GM19035 (cell line): Measurements from ENCODE around the gene IMMP1L.
"Not testable (repeated sequence)": the region's sequence is repeated elsewhere in the genome, so short reads cannot be mapped to it uniquely, and the experiment has no call there.

Experiments used
- ATAC-seq: cut with Tn5 transposase; IDR thresholded peaks from one replicate; pipeline ENCODE4 v1.9.1; 2021; ENCODE audit not compliant: unreplicated experiment

Gene IMMP1L, protein sequence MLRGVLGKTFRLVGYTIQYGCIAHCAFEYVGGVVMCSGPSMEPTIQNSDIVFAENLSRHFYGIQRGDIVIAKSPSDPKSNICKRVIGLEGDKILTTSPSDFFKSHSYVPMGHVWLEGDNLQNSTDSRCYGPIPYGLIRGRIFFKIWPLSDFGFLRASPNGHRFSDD

DNA sequence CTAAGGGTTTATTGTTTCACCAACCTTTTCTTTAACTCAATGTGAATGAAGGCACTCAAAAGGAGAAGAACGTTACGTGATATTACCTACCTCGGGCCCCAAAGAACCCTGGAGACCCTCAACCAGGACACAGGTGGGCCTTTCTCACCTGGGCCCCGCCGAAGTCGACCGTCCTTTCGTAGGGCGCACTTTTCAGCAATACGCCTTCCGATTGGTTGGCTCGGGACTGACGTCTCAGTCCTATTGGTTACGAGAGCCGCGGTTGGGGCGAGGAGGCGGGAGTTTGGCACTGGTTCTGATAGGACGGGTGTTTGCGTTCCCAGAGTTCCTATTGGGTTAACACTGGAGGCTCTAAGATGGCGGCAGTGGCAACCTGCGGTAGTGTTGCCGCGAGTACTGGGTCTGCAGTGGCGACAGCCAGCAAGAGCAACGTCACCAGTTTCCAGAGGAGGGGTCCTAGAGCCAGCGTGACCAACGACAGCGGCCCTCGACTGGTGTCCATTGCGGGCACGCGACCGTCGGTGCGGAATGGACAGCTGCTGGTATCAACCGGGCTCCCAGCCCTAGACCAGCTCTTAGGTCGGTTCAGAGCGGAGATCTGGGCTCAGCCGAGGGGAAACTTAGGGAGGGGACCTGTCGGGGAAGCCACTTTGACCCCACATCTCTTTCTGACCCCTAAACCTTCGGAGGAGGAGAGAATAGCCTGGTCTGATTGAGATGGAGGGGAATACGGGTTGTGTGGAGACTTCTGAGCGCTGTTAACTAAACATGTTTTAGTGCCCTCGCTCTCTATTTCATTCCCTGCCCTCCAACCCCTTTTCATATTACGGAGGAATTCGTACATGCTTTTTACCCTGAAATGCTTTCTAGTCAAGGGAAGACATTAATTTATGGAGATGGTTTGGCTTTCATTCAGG lies at the start of gene IMMP1L, which contains the start of gene ELP4:
Gene IMMP1L (minus strand): TSS at position 194 of the 917 bp plus-strand sequence. CDS start 46,346 bp downstream, outside the sequence.
Gene ELP4 (plus strand): TSS at position 339 of the 917 bp plus-strand sequence. CDS start 18 bp downstream, at position 357.
- peak; percentile 100 for ATAC-seq

DNA sequence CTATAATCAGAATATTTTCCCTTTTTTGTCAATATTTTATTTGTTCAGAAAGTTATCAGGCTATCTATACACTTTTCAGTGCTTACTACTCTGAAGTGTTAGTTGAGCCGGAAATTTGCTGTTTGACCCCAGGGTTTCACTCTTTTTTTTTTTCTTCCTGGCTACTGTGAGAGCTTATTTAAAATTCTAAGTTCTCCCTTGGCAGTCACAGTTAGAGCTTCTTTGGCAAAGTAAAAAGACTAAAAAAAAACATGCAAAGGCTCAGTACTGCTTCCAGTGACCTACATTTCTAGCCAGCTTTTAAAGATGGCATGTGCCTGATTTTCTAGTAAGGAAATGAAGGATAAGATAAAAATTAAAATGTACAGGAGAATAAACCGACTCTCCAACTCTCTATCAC lies 48.6 kb upstream of the IMMP1L start:
- ATAC-seq: no peak

DNA sequence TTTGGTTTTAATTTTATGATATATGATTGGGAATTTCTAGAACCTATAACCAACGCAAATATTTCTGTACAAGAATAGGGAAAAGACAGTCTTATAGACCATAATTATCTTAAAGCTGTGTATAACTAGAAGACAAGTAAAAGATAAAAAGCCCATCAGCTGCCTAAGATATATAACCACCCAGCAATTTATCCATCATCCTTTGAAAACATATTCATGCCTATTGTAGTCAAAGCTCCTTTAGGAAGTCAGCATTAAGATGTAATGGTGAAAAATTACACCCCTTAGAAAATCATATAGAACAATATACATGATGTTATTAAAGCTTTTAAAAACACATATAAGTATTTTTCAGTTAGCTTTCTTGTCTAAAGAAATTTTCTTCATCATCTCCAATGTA lies 46.5 kb upstream of the IMMP1L start:
- no peak for ATAC-seq

DNA sequence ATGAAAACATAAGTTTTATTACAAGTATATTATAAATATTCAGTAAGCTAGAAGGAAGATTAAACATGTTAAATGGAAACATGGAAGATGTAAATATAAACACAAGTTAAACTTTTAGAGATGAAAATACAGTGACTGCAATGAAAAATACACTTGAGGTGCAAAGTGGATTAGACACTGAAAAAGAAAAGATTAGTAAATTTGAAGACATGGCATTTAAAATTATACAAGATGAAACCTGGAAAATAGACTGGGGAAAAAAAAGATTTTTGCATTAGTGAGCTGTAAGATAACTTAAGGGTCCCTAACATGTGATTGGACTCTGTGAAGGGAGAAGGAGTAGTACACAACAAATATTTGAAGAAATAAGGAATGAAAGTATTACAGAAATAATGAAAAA lies 33.4 kb upstream of the IMMP1L start:
- ATAC-seq: no peak

DNA sequence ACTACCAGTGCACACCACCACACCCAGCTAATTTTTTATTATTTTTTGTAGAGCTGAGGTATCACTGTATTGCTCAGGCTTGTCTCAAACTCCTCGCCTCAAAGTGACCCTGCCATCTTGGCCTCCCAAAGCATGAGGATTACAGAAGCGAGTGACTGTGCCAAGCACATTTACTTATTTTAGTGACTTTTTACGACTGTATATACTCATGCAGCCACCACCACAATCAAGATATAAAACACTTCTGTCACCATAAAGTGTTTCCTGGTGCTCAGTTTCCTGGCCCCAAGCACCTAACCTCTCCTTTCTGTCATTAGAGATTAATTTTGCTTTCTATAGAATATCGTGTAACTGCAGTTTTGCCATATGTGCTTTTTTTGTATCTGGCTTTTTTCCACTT lies 26.1 kb upstream of the IMMP1L start:
- no peak for ATAC-seq

DNA sequence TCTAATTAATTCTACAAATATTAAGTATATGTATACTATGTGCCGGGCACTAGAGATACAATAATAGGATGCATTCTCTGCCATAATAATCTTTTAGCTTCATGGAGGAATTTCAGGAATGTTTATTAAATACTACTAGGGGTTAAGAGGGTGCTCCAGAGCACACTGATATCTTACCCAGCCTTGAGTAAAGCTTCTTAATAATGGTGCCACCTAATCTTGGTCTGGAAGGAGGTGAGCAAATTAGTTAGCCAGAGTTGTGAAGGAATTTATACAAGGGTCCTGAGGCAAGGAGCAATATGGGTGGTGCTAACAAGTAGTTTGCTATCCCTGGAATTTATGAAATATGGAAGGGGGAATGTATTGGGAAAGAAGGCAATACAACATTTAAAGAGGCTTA lies 21.9 kb upstream of the IMMP1L start:
- ATAC-seq: no peak

DNA sequence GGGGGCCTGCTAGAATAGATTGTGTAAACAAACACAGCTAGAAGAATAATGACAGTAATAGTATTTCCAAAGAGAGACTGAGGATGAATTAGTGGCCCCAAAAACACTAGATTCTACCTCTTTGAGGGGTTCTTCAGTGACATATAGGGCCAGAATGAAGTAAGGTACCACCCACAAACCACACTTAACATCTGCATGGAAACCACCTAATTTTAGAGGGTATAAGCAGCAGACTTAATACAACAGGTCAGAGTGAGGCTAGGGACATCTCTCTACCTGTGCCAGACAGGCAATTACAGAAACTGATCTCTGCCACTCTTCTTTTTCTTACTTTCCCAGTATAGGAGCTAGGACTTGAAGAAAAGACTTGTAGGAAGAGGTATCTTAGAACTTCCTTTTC lies 20.3 kb upstream of the IMMP1L start:
- no peak for ATAC-seq

DNA sequence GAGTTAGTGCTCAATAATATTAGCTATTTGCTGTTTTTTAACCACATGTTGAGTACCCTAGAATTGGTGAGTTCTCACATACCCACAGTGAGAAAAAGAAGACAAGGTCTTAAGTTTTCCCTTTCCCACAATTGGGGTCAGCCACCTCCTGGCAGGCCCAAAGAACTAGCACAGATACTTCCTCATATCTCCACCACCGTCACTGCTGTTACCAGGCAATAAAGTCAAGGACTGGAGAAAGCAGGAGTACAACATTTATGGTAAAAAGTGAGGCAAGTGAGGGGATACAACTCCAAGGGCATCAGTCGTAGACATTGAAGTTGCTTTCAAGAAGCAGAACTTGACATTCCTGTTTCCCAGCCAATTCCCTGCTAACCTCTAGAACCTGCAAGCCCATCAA lies 19.8 kb upstream of the IMMP1L start:
- no peak for ATAC-seq

DNA sequence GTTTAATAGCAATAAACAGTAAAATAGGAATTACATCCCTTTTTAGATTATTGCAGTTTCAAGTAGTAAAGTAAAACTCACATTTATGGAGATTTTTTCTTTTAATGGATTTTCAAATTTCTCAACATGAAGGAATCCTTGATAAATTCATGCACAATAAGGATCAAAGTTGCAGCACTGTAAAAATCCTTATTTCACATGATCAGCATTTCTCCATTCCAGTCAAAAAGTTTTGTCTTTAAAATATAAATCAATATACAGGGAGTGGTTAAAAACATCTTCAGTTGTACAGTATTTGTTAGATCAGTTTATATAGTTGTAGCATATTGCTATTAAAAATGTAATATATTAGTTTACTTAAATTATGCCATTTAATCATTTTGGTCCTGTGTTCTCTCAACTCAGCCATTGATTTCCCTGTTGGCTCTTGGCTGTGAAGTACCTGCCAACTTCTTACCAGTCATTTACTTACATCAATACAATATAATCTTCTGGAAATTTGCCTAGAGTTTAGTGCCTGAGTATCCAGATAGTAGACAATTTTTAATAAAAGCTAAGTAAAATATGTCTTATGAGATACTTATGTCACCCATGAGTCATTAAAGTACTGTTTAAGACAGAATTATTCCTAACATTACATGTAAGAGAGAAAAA lies 12.2 kb upstream of the IMMP1L start:
- no peak for ATAC-seq

DNA sequence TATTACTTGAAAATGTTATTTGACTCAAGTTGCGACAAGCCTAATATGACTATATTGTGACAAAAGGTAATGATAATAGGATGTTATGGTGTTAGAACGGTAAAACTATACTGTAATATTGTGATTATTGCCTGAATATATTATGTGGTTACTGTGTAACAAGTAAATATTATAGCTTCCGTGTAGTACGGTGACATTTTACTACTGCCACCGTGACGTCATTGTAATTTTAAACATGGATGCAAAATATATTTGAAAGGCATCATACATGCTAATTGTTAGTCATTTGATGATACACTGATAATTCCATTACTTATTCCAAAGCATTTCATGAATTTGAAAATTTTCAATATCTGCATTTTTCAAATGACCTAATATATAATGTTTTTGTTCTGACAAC lies 2.7 kb upstream of the IMMP1L start:
- ATAC-seq: no peak

DNA sequence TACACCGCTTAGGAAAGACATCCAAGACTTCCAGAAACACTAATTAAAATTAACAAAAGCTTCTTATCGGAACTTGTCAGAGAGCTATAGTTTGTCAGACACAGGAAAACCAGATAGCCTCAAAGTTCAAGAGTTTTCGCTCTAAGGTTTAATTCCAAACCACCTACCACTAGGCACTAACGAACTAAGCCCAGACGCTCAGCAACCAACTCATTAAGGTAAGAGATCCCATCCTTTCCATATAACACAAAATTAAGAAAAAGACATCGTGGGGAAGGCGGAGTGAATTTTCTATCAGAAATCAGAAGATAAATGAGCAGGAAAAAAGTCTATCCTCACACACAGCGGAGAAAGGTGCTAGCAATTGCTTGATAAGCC lies 382 bp downstream of the IMMP1L start:
- peak; percentile 11 for ATAC-seq

DNA sequence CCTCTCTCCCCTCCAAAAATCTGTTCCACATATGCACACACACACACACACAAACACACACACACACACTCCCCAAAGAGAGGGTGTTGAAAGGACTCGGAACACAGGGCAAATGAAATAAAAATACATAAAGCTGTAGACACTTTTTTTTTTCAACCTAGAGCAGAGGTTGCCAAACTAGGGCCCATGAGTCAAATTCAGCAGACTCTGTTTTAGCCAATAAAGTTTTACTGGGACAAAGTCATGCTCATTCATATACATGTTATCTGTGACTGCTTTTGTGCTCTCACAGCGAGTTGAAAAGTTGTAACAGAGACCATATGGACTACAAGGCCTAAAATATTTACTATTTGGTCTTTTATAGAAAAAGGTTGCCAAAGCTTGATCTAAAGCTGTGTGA lies 8.9 kb downstream of the IMMP1L start:
- no peak for ATAC-seq

DNA sequence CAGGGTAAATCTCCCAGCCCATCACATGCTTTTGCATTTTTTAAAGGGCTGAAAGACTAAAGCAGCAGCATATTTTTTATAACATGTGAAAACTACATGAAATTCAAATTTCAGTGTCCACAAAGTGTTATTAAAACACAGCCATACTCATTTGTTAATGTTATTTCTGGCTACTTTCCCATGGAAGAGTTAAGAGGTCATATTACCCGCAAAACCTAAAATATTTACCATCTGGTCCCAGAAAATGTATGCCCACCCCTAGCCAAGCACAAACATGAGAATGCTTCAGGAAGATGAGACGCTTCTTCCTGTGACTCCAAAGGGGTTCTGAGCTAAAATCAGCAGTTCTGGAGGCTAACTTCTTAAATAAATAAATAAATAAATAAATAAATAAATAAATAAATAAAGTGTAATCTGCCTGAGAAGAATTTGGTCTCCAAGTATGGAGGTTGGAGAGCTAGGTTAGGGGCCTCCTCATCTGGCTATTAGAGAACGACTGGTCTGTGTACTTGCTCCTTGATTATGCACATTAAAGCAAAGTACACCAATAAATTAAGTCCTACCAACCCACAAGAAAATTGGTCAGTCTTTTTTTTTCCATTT lies 9.7 kb downstream of the IMMP1L start:
- no peak for ATAC-seq

DNA sequence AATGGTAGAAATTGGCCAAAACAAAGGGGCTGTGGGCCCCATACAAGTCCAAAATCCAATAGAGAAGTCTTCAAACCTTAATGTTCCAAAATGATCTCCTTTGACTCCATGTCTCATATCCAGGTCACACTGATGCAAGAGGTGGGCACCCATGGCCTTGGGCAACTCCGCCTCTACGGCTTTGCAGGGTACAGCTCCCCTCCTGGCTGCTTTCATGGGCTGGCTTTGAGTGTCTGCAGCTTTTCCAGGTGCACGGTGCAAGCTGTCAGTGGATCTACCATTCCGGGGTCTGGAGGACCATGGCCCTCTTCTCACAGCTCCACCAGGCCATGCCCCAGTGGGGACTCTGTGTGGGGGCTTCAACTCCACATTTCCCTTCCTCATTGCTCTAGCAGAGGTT lies 15.7 kb downstream of the IMMP1L start:
- ATAC-seq: not testable (repeated sequence)

DNA sequence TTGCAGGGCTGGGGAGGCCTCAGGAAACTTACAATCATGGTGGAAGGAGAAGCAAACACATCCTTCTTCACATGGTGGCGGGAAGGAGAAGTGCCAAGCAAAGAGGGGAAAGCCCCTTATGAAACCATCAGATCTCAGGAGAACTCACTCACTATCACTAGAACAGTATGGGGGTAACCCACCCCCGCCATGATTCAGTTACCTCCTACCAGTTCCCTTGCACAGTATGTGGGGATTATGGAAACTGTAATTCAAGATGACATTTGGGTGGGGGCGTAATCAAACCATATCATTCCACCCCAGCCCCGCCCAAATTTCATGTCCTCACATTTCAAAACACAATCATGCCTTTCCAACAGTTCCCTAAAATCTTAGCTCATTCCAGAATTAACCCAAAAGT lies 16.2 kb downstream of the IMMP1L start:
- ATAC-seq: no peak

DNA sequence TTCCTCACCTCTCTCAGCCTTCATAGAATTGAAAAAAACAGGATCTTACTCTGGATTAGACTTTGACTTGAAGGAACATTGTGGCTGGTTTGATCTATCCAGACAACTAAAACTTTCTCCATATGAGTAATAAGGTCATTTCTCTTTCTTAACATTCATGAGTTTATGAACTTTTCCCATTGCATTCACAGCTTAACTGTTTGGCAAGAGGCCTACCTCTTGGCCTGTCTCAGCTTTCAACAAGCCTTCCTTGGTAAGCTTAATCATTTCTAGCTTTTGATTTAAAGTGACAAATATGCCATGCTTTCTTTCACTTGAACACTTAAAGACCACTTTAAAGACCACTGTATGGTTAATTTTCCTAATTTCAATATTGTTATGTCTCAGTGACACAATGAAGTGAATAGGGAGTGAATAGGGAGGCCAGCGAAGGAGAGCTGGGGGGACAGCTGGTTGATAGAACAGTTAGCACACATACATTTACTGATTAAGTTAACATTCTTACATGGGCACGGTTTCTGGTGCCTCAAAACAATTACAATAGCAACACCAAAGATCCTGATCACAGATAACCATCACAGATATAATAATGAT lies 17.0 kb downstream of the IMMP1L start:
- no peak for ATAC-seq

DNA sequence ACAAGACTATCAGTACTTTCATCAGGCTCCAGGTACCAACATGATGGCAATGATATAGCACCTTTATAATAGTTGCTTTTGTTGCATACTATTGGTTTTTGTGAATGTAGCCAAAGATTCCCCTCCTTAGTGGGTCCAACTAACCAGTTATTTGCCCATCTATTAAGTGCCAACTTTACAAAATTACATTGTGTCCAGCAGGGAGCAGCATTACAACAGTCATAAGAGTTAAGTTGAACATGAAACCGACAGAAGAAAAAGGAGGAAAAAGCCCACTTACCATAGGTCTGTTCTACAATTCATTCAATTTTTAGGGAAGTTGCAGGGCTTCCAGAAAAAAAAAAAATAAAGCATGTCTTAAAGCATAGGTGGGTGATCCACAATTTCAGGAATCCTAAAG lies 21.6 kb downstream of the IMMP1L start:
- ATAC-seq: peak; percentile 59

DNA sequence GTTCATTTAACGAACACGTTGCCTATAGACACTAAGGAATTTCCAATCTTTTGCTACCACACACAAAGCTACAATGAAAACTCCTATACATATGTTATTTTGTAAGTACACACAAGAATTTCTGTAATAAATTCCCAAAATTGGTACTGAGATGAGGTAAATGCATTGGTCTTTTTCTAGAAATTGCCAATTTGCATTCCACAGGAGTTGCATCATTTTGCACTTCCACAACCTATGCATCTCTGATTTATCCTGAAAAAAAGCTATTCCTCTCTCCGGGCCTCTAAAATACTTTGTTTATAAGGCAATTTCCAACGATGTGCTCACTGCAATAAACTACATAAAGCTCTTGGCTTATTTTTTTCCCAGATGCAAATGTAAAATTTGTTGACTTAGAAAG lies 24.9 kb downstream of the IMMP1L start:
- no peak for ATAC-seq

DNA sequence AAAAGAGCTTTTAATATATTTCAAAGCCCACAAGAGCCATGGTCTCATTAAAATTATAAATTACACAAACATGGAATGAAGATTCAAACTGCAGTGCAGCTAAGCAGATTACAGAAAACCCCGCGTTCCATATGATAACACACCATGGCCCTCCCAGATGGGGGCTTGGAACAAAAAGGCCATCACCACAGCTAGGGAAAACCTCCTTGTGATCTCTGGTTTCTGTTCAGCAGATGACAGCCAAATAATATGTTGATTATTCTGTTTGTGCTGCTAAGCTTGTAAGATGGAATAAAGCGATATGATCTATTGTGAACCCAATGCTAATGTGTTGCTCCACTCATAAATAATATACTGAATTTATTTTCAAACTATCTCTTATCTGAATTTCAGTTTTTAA lies 28.5 kb downstream of the IMMP1L start:
- ATAC-seq: no peak

DNA sequence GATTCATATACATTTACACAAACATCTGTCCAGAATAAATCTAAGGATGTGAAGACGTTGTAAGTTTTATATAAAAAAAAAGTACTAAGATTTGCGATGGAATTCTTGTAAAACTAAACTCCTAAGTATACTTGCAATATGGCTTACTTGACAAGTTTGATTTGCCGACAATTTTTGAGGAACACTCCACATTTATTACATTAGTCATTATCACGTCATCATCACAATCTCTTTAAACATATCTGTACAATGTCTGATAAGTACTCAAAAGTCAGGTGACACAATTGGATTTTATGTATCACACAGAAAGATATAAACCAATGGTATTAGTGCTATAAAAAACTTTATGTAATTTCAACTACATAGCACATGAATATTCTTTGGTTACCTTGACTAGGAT lies 30.4 kb downstream of the IMMP1L start:
- ATAC-seq: no peak

DNA sequence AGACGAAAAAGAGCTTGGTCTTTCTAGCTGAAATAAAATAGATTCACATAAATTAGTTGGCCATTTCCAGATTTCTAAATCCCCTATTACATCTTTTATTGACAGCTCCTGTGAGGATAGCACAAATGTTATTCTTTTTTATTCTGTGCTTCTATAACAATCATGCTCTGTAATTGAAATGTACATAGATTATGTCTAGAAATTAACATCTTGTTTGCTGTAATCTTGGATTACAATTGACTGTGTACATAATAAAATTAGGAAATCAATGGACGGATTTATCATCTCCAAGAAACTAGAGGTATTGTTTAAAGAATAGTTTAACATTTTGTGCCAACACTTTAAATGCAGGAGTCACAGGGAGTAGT lies 31.2 kb downstream of the IMMP1L start:
- ATAC-seq: no peak
